ENCODE measurements around the gene ZNF697.
"Not testable (repeated sequence)": the region's sequence is repeated elsewhere in the genome, so short reads cannot be mapped to it uniquely, and the experiment has no call there.

Gene ZNF697

GRCh38 chr1:119626841-119627240 is 21.2 kb downstream of the ZNF697 start:
- no peak for DNase-seq

- no peak for DNase-seq
Observed at GRCh38 chr1:119626011-119626545, 22.0 kb downstream of the ZNF697 start.

GRCh38 chr1:119623678-119624077 is 24.4 kb downstream of the ZNF697 start:
- DNase-seq: no peak

- DNase-seq: no peak
Observed at GRCh38 chr1:119623193-119623515, 24.9 kb downstream of the ZNF697 start.

- no peak for DNase-seq
Observed at GRCh38 chr1:119622311-119623192, 25.5 kb downstream of the ZNF697 start.

GRCh38 chr1:119621705-119622104 is 26.4 kb downstream of the ZNF697 start:
- DNase-seq: no peak

- peak in 2 of 3 experiments; percentile 27 to 68 for DNase-seq
Observed at GRCh38 chr1:119617751-119618691, 30.0 kb downstream of the ZNF697 start.

- not testable (repeated sequence) for DNase-seq
Observed at GRCh38 chr1:119616748-119617147, 31.3 kb downstream of the ZNF697 start.

- DNase-seq: not testable (repeated sequence)
Observed at GRCh38 chr1:119615100-119615499, 33.0 kb downstream of the ZNF697 start.

- peak; percentile 69 to 91 (median 74) for DNase-seq
Observed at GRCh38 chr1:119613769-119614720, 34.0 kb downstream of the ZNF697 start.

GRCh38 chr1:119611701-119612113 is 36.4 kb downstream of the ZNF697 start:
- DNase-seq: peak; percentile 67 to 84 (median 83)

GRCh38 chr1:119608816-119609215 is 39.2 kb downstream of the ZNF697 start:
- DNase-seq: not testable (repeated sequence)

- not testable (repeated sequence) for DNase-seq
Observed at GRCh38 chr1:119607087-119607807, 40.8 kb downstream of the ZNF697 start.

- no peak for DNase-seq
Observed at GRCh38 chr1:119606394-119606793, 41.7 kb downstream of the ZNF697 start.

GRCh38 chr1:119605686-119606085 is 42.4 kb downstream of the ZNF697 start:
- DNase-seq: no peak

GRCh38 chr1:119605080-119605479 is 43.0 kb downstream of the ZNF697 start:
- DNase-seq: not testable (repeated sequence)

- no peak for DNase-seq
Observed at GRCh38 chr1:119603695-119604094, 44.4 kb downstream of the ZNF697 start.

- not testable (repeated sequence) for DNase-seq
Observed at GRCh38 chr1:119603241-119603640, 44.8 kb downstream of the ZNF697 start.

GRCh38 chr1:119602789-119603188 is 45.3 kb downstream of the ZNF697 start:
- not testable (repeated sequence) for DNase-seq

GRCh38 chr1:119602169-119602568 is 45.9 kb downstream of the ZNF697 start:
- no peak for DNase-seq

- no peak for DNase-seq
Observed at GRCh38 chr1:119600976-119601375, 47.1 kb downstream of the ZNF697 start.

Measured in NCI-H1417 (cell line).